OCI-LY7 (cell line): ENCODE measurements around the gene ZBTB40. TPM values are rescaled to one million over a fixed set of nuclear protein-coding genes. Genes with fewer than 3 reads are reported as not detected.
A peak's percentile ranks its signal among the peaks of the same experiment; 100 is the strongest.

Experiments
- BruUV-seq: library from RNA; stranded (reverse); fragments of 400-500 nt; replicated peaks from 2 replicates; lab custom pipeline; 2021; lab: Mats Ljungman, UMichigan
- CTCF ChIA-PET: fragments of 300-600 bp; sonication (Branson Sonifier 250); formaldehyde crosslinking; loops from one replicate; lab custom pipeline; 2022; ENCODE audit warnings: antibody characterized with exemption; ENCODE audit not compliant: unreplicated experiment; lab: Charles Lee
- POLR2A ChIA-PET: fragments of 300-600 bp; sonication (Branson Sonifier 250); formaldehyde crosslinking; loops from one replicate; lab custom pipeline; 2022; ENCODE audit warnings: antibody characterized with exemption; lab: Charles Lee
- DNase-seq: peaks from one replicate; pipeline ENCODE4 v3.0.0-alpha.2; 2015; ENCODE audit warnings: low spot score
- H2AFZ ChIP-seq: fragments of 200-600 bp; sonication (generic), shearing (Covaris generic); 2 replicates; pipeline ENCODE4 v1.6.1; 2014; ENCODE audit warnings: mild to moderate bottlenecking, antibody characterized with exemption, low read length, moderate library complexity
- H3K27ac ChIP-seq: fragments of 200-600 bp; sonication (generic); 2 replicates; pipeline ENCODE4 v1.5.1; 2014; ENCODE audit warnings: mixed run types, low read depth, mild to moderate bottlenecking, moderate library complexity, low read length, inconsistent platforms; ENCODE audit not compliant: poor library complexity, severe bottlenecking
- H3K36me3 ChIP-seq: fragments of 200-600 bp; sonication (generic); 2 replicates; pipeline ENCODE4 v1.6.1; 2014; ENCODE audit warnings: mild to moderate bottlenecking, antibody characterized with exemption, low read length, moderate library complexity, mixed read lengths; ENCODE audit not compliant: insufficient read depth
- H3K4me1 ChIP-seq: fragments of 200-600 bp; sonication (generic); 2 replicates; pipeline ENCODE4 v1.5.1; 2014; ENCODE audit warnings: mild to moderate bottlenecking, low read length; ENCODE audit not compliant: insufficient read depth, poor library complexity, severe bottlenecking
- H3K4me2 ChIP-seq: fragments of 200-600 bp; sonication (generic); 2 replicates; pipeline ENCODE4 v1.6.1; 2014; ENCODE audit warnings: mild to moderate bottlenecking, low read length
- H3K4me3 ChIP-seq: fragments of 200-600 bp; sonication (generic); 2 replicates; pipeline ENCODE4 v1.5.1; 2014; ENCODE audit warnings: mild to moderate bottlenecking, low read depth, low read length; ENCODE audit not compliant: poor library complexity, severe bottlenecking
- H3K79me2 ChIP-seq: fragments of 200-600 bp; sonication (generic); 2 replicates; pipeline ENCODE4 v1.6.1; 2016; ENCODE audit warnings: low read depth, mild to moderate bottlenecking, low read length, moderate library complexity, mixed read lengths; ENCODE audit not compliant: insufficient read depth
- H3K9me2 ChIP-seq: fragments of 200-600 bp; sonication (generic); 2 replicates; pipeline ENCODE4 v1.6.1; 2016; ENCODE audit warnings: mild to moderate bottlenecking, low read length, mixed read lengths; ENCODE audit not compliant: insufficient read depth
- H3K9me3 ChIP-seq: fragments of 200-600 bp; sonication (generic); 2 replicates; pipeline ENCODE4 v1.6.1; 2014; ENCODE audit warnings: mild to moderate bottlenecking, mixed run types, low read length, mixed read lengths
- H4K20me1 ChIP-seq: fragments of 200-600 bp; sonication (generic); 2 replicates; pipeline ENCODE4 v1.6.1; 2014; ENCODE audit warnings: mild to moderate bottlenecking, antibody characterized with exemption, low read length, moderate library complexity, mixed read lengths; ENCODE audit not compliant: insufficient read depth
- EZH2phosphoT487 ChIP-seq: fragments of 200-600 bp; sonication (generic); IDR thresholded peaks from 2 replicates; pipeline ENCODE4 v1.6.1; 2018; ENCODE audit warnings: low read depth, borderline replicate concordance, mild to moderate bottlenecking, mixed run types, antibody characterized with exemption, low read length, moderate library complexity, mixed read lengths
- intact Hi-C: fragments of 100-400 bp; cut with micrococcal nuclease; formaldehyde crosslinking; loops from one replicate; pipeline ENCODE4 v1.10.0; 2022; ENCODE audit not compliant: unreplicated experiment
- total RNA-seq, 2 experiments: library from RNA; depleted of rRNA in 1 of 2; stranded (reverse); fragments of >200 nt in 1 of 2; shearing (Covaris generic) in 1 of 2; gene quantifications; 2 replicates each; pipeline ENCODE4 v1.2.3, GENCODE V29; 2014 to 2022
- TF ChIP-seq, protein P1 (sequence below): fragments of 200-600 bp; sonication (generic); conservative IDR thresholded peaks from 2 replicates; pipeline ENCODE4 v1.5.1; 2014; ENCODE audit warnings: mild to moderate bottlenecking, antibody characterized with exemption, low read length, moderate library complexity, mixed read lengths

Gene ZBTB40
- total RNA-seq, 2 experiments from 2014 or later = 16.6 to 17.3 TPM

- H3K9me3 ChIP-seq = no peaks in the 10 kb centered on the region
- no TSS peak for BruUV-seq
- intact Hi-C loops = no loop called here
- peak overlapping the region; percentile 65; the same call in 1 of the 2 replicates for H3K4me2 ChIP-seq
- TF ChIP-seq, protein P1, sequence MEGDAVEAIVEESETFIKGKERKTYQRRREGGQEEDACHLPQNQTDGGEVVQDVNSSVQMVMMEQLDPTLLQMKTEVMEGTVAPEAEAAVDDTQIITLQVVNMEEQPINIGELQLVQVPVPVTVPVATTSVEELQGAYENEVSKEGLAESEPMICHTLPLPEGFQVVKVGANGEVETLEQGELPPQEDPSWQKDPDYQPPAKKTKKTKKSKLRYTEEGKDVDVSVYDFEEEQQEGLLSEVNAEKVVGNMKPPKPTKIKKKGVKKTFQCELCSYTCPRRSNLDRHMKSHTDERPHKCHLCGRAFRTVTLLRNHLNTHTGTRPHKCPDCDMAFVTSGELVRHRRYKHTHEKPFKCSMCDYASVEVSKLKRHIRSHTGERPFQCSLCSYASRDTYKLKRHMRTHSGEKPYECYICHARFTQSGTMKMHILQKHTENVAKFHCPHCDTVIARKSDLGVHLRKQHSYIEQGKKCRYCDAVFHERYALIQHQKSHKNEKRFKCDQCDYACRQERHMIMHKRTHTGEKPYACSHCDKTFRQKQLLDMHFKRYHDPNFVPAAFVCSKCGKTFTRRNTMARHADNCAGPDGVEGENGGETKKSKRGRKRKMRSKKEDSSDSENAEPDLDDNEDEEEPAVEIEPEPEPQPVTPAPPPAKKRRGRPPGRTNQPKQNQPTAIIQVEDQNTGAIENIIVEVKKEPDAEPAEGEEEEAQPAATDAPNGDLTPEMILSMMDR = no peak
- TF ChIP-seq EZH2phosphoT487 = no peak
- H3K27ac ChIP-seq = peak overlapping the region; percentile 53
- ChIA-PET CTCF (no interaction called here), POLR2A (no interaction called here)
- H3K4me1 ChIP-seq = peaks cover 23% of the 10 kb centered on the region
- H4K20me1 ChIP-seq = no peaks in the 10 kb centered on the region
- H3K4me3 ChIP-seq = no peak overlapping the region
- H3K9me2 ChIP-seq = no peaks in the 10 kb centered on the region
- H3K36me3 ChIP-seq = no peaks in the 10 kb centered on the region
- DNase-seq = no peak
- H3K79me2 ChIP-seq = no peaks in the 10 kb centered on the region
- peak overlapping the region; percentile 92; the same call in 1 of the 2 replicates for H2AFZ ChIP-seq
Observed at GRCh38 chr1:22540337-22540736, 88.7 kb downstream of the ZBTB40 start.

GRCh38 chr1:22542886-22543285, 91.2 kb downstream of the ZBTB40 start:
- DNase-seq = no peak
- TF ChIP-seq EZH2phosphoT487 = no peak
- TF ChIP-seq, protein P1 = no peak
- no peak overlapping the region for H2AFZ ChIP-seq
- H4K20me1 ChIP-seq = no peaks in the 10 kb centered on the region
- ChIA-PET CTCF (no interaction called here), POLR2A (no interaction called here)
- no peak overlapping the region for H3K27ac ChIP-seq
- no TSS peak for BruUV-seq
- no peaks in the 10 kb centered on the region for H3K79me2 ChIP-seq
- H3K36me3 ChIP-seq = no peaks in the 10 kb centered on the region
- H3K4me1 ChIP-seq = peaks cover 23% of the 10 kb centered on the region
- H3K4me3 ChIP-seq = no peak overlapping the region
- no peak overlapping the region for H3K4me2 ChIP-seq
- H3K9me2 ChIP-seq = no peaks in the 10 kb centered on the region
- no peaks in the 10 kb centered on the region for H3K9me3 ChIP-seq
- intact Hi-C loops = no loop called here

DNA sequence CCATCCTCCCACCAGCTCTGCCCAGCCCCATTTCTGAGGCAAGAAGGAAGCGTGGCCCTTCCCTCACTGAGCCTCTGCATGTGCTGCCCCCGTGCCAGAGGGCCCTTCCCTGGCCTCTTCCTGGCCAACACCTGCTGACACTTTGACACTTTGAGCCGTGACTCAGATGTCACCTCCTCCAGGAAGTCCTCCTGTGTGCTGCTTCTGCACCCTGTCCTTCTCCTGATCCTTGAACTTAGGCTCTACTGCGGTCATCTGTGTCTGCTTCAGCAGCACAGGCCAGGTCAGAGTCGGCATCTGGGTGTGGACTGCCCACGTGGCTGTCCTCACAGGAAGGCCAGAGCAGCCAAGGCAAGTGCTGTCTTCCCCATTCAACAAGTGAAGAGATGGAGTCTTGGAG, 92.0 kb downstream of the ZBTB40 start:
- peaks cover 17% of the 10 kb centered on the region for H3K4me1 ChIP-seq
- POLR2A ChIA-PET = no interaction called here
- BruUV-seq = no TSS peak
- no peaks in the 10 kb centered on the region for H3K9me2 ChIP-seq
- TF ChIP-seq EZH2phosphoT487 = no peak
- TF ChIP-seq, protein P1 = no peak
- no peaks in the 10 kb centered on the region for H3K36me3 ChIP-seq
- intact Hi-C loops = no loop called here
- H3K79me2 ChIP-seq = no peaks in the 10 kb centered on the region
- CTCF ChIA-PET = no interaction called here
- no peak overlapping the region for H3K27ac ChIP-seq
- no peaks in the 10 kb centered on the region for H3K9me3 ChIP-seq
- DNase-seq = no peak
- H4K20me1 ChIP-seq = no peaks in the 10 kb centered on the region
- no peak overlapping the region for H3K4me2 ChIP-seq
- H3K4me3 ChIP-seq = no peak overlapping the region
- no peak overlapping the region for H2AFZ ChIP-seq
